GM18505 (cell line): Measurements from ENCODE around the gene EIPR1.
"Not testable (repeated sequence)": the region's sequence is repeated elsewhere in the genome, so short reads cannot be mapped to it uniquely, and the experiment has no call there.

Source experiments
- ATAC-seq: cut with Tn5 transposase; IDR thresholded peaks from one replicate; pipeline ENCODE4 v1.9.1; 2021; ENCODE audit not compliant: unreplicated experiment
- POLR2A ChIP-seq: IDR thresholded peaks from 4 replicates; pipeline ENCODE4 v1.6.1; 2011; ENCODE audit warnings: borderline replicate concordance; ENCODE audit not compliant: insufficient read depth, insufficient read length; ENCODE audit errors: extremely low read depth

Gene EIPR1

DNA sequence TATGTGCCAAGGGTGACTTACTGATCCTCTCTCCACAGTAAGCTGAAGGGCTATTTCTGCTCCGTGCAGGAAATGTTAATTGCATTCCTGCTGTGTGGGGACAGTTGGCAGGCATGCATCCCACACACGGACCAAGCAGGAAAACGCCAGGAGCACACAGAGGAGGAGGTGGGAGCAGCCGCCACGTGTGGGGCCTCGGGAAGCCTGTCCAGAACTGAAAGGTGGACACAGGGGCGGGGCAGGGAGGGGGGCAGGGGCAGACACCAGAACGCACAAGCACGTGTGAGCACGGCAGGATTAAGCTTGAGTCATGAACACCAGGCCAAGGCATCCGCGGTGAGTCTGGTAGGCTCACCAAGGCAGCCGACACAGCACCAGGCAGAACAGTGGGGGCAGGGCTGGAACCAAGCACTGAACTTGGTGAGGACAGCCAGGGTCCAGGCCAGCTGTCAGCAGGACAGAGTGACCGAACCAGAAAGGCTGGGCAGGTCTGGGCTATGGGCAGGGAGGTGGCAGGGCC, 177.1 kb downstream of the EIPR1 start:
- TF ChIP-seq POLR2A, result no peak
- no peak for ATAC-seq

DNA sequence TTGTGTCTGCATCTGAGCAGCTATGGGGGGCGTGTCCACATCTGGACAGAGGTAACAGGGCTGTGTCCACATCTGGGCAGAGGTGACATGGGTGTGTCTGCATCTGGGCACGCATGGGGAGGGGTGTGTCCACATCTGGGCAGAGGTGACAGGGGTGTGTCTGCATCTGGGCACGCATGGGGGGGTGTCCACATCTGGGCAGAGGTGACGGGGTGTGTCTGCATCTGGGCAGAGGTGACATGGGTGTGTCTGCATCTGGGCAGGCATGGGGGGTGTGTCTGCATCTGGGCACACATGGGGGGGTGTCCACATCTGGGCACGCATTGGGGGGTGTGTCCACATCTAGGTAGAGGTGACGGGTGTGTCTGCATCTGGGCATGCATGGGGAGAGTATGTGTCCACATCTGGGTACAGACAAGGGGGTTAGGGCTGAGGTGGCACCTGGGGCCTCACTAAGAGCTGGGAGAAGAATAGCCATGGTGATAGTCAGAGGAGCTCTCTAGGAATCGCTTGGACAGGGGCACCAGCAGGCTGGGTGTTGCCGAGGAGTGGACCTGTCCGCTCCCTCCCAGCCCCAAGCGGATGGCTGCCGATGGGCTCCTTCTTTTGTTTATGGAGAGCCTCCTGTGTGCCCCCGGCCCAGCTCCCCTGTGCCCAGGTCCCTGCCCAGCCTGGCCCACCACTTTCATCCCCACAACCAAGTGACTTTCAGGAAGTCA, 177.8 kb downstream of the EIPR1 start:
- ATAC-seq, result no peak
- TF ChIP-seq POLR2A, result no peak

DNA sequence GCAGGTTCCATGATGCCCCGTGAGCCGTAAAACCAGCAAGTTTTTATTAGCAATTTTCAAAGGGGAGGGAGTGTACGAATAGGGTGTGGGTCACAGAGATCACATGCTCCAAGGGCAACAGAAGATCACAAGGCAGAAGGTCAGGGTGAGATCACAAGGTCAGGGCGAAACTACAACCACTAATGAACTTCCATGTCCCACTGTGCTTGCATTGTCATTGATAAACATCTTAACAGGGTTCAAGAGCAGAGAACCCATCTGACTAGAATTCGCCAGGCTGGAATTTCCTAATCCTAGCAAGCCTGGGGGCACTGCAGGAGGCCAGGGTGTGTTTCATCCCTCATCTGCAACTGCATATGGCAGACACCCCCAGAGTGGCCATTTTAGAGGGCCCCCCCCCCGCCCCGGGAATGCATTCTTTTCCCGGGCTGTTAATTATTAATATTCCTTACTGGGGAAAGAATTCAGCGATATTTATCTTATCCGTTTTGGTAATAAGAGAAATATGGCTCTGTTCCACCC, 178.9 kb downstream of the EIPR1 start:
- ATAC-seq, result not testable (repeated sequence)

DNA sequence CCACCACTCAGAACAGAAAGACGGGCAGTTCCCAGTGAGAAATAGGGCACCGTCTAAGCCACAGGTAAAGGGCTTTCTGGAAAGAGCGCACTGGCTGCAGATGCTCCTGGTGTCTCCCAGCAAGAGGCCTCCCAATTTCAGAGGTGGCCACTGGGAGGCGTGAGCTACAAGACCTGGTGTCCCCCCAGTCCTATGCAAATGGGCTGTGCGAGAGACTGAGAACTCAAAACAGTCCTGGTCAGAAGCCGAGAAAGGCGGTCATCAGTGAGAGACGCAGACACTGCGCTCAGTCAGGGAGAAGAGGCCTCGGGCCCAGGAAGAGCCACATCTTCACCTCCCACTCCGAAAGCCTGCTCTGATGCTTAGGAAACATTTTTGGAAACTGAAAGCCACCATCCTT, 179.5 kb downstream of the EIPR1 start:
- ATAC-seq, result no peak

DNA sequence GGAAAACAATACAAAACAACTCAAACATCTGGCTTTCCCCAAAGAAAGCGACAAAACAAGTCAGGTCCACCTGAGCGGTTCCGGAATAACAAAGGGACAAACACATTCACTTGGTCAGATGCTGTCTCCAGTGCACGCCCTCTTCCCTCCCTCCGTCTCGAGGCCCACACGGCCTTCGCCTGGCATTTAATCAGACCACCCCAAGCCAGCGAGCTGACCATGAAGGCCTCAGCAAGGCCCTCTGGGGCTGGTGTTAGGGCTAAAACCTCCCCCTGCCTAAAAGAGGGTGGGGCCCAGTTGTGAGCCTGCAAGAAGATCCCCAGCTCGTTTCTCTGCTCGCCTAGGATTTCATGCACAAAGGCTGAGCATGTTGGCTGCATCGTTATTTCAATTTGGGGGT, 180.3 kb downstream of the EIPR1 start:
- TF ChIP-seq POLR2A, result no peak
- no peak for ATAC-seq

More for the DNA sequence above, 179.5 kb downstream of the EIPR1 start:
- no peak for TF ChIP-seq POLR2A

DNA sequence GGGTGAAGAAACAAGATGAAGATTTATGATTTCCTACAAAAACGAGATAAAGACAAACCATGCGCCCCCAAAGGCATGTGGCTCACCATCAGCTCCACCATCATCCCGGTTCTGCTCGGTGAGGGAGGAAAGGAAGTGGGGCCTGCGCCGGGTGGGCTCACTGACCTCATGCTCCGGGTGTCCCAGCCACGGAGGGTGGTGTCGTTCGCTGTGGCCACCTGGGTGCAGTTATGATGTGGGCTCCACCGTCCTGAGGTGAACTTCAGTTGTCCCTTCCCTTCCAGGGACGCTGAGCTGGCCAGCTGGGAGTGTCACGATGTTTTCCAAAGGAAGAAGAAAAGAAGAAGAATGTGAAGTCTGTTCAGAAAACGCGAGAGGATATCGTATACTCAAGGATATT, 180.9 kb downstream of the EIPR1 start:
- no peak for ATAC-seq
- TF ChIP-seq POLR2A, result no peak

DNA sequence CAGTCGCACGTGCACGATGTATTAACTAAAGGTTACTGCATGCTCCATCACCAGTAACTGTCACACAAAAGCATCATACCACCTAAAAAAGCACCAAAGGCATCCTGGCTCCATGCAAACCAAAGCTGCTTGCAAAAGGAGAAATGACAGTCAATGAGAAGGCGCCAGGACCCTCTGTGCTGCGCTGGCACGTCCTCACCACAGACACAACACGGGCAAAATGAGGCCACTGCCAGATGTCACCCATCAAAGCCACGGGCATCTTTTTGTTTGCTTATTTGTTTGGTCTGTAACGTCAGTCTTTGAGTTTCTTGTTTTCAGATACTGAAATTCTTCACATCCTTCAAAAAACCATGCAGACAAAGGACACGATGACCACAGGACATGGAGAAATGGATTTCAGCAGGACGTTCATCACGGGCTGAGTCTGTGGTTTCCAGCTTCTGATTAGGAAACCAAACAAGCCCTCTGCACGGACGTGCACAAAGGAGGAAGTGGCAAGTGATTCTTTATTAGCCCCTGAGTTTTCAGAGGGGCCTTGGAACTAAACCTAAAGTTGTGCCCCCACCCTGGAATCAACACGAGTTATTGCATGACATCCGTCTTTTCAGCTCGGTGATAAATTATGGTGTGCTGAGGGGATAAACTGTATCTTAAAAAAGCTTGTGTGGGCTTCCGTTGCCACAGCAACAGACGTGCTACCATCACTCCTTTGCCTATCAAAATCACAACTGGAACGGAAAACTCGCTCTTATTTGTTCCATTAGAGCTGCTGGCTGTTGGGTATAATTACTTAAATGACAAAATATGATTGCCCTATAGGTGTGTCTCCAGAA, 181.8 kb downstream of the EIPR1 start:
- no peak for TF ChIP-seq POLR2A
- no peak for ATAC-seq

DNA sequence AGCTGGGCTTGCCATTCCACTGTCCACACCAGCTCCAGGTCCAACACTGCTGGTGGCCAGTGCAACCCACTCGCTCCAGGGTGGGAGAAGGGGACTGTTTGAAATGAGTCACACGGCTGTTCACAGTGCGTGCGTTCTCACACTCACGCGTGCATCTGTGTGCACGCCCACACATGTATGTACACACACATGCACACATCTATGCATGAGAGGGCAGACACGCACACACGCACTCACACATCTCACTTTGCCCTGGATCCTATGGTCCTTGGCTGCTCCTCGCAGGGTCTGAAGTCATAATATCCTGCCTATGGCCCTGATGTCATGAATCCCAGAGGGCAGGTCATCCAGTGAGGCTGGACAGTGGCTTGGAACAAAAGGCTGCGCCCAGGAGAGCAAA, 182.8 kb downstream of the EIPR1 start:
- no peak for ATAC-seq

DNA sequence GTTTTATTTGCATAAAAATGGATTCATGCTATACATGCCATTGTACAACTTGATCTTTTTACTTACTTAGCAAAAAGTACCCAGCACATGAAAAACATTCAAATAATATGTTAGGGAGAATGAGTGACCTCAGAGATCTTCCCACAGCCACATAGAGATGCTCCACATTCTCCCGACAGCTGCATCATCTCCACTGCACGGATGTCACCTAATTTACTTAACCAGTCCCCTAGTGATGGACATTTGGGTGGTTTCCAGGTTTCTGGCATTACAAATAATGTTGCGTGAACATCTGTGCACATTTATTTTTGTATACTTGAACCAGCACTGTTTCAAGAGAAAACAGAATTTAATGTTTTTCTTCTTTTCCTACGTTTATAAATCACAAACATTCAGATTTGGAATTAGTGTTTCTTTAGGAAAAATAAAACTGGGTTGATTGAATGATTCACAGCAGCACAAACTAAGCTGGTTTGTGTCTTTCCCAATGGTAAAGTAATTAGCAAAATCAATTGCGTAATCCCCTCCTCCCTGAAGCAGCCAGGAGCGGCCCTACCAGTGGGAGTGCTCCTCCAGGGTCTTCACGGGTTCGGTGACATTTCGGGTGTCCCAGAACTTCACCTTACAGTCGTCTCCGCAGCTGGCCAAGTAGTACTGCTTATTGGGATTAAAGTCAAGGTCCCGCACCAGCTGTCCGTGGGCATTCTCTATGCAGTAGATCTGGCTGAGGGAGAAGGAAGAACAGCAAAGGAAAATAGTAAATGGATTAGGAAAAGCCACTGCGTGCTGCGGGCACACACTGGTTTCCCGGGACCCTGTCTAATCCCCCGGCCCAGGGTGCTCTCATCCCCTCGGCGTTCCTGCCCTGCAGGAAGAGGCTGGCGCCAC, 183.9 kb downstream of the EIPR1 start:
- no peak for ATAC-seq
- no peak for TF ChIP-seq POLR2A

More for the DNA sequence above, 182.8 kb downstream of the EIPR1 start:
- TF ChIP-seq POLR2A, result no peak

DNA sequence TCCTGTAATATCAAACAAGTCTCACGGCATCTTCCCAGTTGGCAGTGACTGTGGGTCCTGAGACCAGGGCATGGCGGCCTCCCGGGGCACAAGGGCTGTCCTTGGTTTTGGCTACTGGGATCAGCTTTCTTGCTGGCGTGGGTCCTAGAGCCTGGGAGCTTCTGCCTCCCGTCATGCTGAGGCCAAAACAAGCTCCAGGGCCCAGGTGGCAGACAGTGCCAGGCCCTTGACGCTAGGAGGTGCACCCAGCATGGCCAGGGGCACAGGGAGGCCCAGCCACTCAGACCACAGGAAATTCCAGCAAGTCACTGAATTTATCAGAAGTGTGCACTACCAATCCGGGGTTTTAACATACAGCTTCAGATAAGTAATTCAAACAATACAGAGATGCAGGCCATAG, 184.7 kb downstream of the EIPR1 start:
- no peak for ATAC-seq
- TF ChIP-seq POLR2A, result no peak

DNA sequence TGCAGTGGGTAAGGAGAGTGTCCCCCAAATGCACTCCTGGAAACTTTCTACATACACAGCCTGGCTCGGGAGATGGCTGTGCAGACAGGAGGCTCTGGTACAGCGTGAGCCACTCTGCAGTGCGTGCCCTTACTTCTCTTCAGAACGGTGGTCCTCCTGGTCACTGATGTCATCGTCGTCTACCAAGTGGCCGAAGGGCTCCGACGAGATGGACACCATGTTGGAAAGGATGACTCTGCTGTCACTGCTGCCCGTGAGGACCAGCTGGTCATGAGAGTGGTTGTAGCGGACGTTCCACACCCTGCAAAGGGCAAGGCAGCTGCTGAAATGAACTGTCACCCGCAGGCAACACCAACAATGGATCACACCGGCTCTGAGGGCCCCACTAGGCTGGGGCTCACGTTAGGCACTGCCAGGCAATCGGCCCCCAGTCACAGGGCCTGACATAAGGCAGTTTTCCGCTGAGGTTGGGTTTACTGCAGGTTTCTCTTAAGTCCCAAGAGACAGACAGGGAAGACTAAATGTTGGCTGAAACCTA, 185.3 kb downstream of the EIPR1 start:
- no peak for TF ChIP-seq POLR2A
- ATAC-seq, result no peak

DNA sequence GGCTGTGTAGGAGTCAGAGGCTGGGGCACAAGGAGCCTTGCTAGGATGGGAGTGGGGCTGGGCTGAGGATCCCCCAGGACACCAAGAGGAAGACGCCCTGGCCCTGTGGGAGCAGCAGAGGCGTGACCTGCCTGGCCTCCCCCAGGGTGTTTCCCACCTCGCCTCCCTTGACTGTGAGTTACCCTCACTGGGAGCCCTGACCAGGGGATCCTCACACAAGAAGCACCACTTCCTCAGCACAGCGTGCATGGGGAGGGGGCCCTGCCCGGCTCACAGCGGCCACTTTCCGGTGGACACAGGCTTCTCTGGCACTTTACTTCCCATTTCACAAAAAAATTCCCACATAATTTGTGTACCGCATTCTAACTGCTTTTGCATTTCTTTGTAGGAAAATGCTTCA, 187.7 kb downstream of the EIPR1 start:
- TF ChIP-seq POLR2A, result no peak
- ATAC-seq, result no peak
